ENCODE data around the gene TEX13C.
"Not testable (repeated sequence)": the region's sequence is repeated elsewhere in the genome, so short reads cannot be mapped to it uniquely, and the experiment has no call there.

DNA sequence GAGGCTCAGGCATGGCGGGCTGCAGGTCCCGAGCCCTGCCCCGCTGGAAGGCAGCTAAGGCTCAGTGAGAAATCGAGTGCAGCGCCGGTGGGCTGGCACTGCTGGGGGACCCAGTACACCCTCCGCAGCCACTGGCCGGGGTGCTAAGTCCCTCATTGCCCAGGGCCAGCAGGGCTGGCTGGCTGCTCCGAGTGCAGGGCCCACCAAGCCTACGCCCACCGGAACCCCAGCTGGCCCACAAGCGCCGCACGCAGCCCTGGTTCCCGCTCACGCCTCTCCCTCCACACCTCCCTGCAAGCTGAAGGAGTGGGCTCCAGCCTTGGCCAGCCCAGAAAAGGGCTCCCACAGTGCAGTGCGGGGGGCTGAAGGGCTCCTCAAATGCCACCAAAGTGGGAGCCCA is 505 bp upstream of the TEX13C start:
- TF ChIP-seq SIN3A (IDR thresholded peaks at IDR 0.05; ENCODE audit: low read depth); CTCF (IDR thresholded peaks at IDR 0.05 in 2 of 3, conservative IDR thresholded peaks at IDR 0.05 in 1 of 3; ENCODE audit: borderline replicate concordance in 1 of 3, insufficient read depth in 1 of 3, low read depth in 2 of 3, low read length in 2 of 3); POLR2A (IDR thresholded peaks at IDR 0.05; ENCODE audit: borderline replicate concordance, extremely low read depth, insufficient read depth, insufficient read length); SP1 (IDR thresholded peaks at IDR 0.05; ENCODE audit: low read depth); EZH2 (IDR thresholded peaks at IDR 0.05); ATF3 (IDR thresholded peaks at IDR 0.05); TCF7L2 (IDR thresholded peaks at IDR 0.05; ENCODE audit: borderline replicate concordance, extremely low read depth, insufficient read depth, insufficient read length); RAD21 (IDR thresholded peaks at IDR 0.05; ENCODE audit: low read depth); POLR2AphosphoS5 (IDR thresholded peaks at IDR 0.05; ENCODE audit: low read depth, low read length); EZH2phosphoT487 (IDR thresholded peaks at IDR 0.05; ENCODE audit: borderline replicate concordance); CBX3 (IDR thresholded peaks at IDR 0.05; ENCODE audit: low read depth): not testable (repeated sequence)
- TF ChIP-seq, protein P1, sequence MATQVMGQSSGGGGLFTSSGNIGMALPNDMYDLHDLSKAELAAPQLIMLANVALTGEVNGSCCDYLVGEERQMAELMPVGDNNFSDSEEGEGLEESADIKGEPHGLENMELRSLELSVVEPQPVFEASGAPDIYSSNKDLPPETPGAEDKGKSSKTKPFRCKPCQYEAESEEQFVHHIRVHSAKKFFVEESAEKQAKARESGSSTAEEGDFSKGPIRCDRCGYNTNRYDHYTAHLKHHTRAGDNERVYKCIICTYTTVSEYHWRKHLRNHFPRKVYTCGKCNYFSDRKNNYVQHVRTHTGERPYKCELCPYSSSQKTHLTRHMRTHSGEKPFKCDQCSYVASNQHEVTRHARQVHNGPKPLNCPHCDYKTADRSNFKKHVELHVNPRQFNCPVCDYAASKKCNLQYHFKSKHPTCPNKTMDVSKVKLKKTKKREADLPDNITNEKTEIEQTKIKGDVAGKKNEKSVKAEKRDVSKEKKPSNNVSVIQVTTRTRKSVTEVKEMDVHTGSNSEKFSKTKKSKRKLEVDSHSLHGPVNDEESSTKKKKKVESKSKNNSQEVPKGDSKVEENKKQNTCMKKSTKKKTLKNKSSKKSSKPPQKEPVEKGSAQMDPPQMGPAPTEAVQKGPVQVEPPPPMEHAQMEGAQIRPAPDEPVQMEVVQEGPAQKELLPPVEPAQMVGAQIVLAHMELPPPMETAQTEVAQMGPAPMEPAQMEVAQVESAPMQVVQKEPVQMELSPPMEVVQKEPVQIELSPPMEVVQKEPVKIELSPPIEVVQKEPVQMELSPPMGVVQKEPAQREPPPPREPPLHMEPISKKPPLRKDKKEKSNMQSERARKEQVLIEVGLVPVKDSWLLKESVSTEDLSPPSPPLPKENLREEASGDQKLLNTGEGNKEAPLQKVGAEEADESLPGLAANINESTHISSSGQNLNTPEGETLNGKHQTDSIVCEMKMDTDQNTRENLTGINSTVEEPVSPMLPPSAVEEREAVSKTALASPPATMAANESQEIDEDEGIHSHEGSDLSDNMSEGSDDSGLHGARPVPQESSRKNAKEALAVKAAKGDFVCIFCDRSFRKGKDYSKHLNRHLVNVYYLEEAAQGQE (IDR thresholded peaks at IDR 0.05; ENCODE audit: low read depth), result not testable (repeated sequence)

Data from HCT116 (cell line).